Neural cell (in vitro differentiated cells): ENCODE results near the gene EYS.

Experiments used
- EZH2 ChIP-seq: fragments of 200-600, 300-800 bp; shearing (Covaris generic), sonication (generic); IDR thresholded peaks from 2 replicates; pipeline ENCODE4 v1.6.1; 2014; ENCODE audit warnings: antibody characterized with exemption, low read length, borderline replicate concordance, mild to moderate bottlenecking; ENCODE audit not compliant: insufficient read depth, poor library complexity, severe bottlenecking
- MXI1 ChIP-seq: fragments of 450-650 bp; conservative IDR thresholded peaks from 2 replicates; pipeline ENCODE4 v1.6.1; 2014; ENCODE audit warnings: antibody characterized with exemption, mild to moderate bottlenecking; ENCODE audit not compliant: poor library complexity, severe bottlenecking
- RAD21 ChIP-seq: fragments of 450-650 bp; conservative IDR thresholded peaks from 2 replicates; pipeline ENCODE4 v1.6.1; 2014; ENCODE audit warnings: antibody characterized with exemption, mild to moderate bottlenecking, moderate library complexity
- TF ChIP-seq, protein P1 (sequence below): fragments of 450-650 bp; IDR thresholded peaks from 2 replicates; pipeline ENCODE4 v1.5.1; 2014; ENCODE audit warnings: antibody characterized with exemption, mild to moderate bottlenecking, moderate library complexity; ENCODE audit not compliant: poor library complexity, severe bottlenecking

DNA sequence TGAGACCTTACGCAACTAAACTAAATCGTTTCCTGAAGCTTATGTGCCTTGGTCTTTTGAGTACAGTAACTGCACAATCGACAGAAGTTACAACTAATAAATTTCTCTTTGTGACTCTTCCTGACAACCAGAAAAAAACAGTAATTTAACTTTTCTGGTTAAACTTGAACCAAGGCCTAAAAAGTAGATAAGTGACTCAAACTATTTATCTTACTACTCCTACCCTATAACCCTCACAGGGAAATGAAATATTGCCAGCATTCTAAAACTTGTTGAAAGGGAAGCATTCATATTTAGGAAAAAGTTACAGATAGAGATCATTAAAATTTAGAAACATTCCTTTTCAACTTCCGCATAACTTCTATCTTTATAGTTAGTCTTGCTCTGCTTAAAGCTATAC lies 1034.4 kb downstream of the EYS start:
- TF ChIP-seq RAD21 (no peak), EZH2 (no peak), MXI1 (no peak)
- TF ChIP-seq, protein P1, sequence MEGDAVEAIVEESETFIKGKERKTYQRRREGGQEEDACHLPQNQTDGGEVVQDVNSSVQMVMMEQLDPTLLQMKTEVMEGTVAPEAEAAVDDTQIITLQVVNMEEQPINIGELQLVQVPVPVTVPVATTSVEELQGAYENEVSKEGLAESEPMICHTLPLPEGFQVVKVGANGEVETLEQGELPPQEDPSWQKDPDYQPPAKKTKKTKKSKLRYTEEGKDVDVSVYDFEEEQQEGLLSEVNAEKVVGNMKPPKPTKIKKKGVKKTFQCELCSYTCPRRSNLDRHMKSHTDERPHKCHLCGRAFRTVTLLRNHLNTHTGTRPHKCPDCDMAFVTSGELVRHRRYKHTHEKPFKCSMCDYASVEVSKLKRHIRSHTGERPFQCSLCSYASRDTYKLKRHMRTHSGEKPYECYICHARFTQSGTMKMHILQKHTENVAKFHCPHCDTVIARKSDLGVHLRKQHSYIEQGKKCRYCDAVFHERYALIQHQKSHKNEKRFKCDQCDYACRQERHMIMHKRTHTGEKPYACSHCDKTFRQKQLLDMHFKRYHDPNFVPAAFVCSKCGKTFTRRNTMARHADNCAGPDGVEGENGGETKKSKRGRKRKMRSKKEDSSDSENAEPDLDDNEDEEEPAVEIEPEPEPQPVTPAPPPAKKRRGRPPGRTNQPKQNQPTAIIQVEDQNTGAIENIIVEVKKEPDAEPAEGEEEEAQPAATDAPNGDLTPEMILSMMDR, result no peak
